ENCODE data around the gene RBM6.
"Not testable (repeated sequence)": the region's sequence is repeated elsewhere in the genome, so short reads cannot be mapped to it uniquely, and the experiment has no call there.

The RBM6 gene

DNA sequence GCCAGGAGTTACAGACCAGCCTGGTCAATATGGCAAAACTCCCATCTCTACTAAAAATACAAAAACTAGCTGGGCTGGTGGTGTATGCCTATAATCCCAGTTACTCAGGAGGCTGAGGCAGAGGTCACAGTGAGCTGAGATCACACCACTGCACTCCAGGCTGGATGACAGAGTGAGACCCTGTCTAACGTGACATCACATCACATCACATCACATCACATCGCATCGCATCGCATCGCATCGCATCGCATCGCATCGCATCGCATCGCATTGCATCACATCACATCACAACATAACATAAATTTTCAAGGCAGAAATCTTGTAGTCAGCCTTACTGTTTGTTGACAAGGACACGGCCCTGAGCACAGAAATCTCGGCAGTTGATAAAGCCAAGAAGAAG lies 44.4 kb downstream of the RBM6 start:
- no peak for DNase-seq

DNA sequence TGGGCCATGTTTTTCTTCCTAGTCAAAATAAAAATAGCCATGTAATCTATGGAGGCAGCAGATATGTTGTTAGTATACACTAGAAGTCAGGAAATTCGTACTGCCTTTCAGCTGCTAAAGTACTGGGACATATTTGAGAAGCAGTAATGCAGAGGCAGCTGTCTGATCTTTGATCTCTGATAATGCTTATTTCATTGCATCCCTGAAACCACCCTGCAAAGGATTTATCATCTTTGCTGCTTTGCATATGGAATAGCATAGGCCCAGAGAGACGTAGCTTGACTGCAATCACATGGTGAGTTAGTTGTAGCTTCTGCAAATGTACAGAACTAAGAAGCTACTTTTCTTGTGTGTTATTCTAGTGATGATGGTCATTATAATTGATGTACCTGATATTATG lies 52.4 kb downstream of the RBM6 start:
- no peak for DNase-seq

DNA sequence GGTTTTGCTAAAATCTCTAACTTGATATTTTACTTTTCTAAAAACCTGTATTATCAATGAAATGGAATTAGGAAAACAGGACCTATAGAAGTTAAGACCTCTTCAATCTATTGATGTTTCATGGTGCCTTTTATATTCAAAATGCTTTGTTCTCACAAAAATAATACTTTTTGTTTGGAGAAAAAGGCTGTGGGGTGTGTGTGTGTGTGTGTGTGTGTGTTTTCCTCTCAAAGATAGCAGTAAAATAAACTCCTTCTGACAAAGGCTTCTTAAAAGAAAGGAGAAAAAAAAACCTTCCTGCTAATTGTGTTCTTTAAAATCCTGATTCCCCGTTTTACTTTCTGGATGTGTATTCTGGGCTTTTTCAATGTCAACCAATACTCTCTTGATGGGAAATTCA lies 54.5 kb downstream of the RBM6 start:
- DNase-seq, result no peak

DNA sequence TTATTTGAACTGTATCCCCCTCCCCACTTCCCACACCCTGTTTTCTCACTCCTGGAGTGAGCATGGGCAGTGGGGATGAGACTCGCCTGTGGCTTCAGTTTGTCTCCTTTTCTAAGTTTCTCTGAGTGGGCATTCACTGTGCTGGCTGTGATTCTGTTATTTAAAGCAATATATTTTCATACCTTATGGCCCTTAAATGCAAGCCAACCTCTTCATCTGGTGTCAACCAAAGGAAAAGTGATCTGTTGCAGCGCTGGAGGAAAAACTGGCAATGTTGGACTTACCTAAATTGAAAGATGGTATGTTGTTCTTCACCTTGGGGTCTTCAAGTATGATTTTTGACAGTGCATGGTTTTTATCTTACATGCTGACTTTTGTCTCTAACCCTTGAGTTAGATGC lies 56.1 kb downstream of the RBM6 start:
- DNase-seq, result no peak

DNA sequence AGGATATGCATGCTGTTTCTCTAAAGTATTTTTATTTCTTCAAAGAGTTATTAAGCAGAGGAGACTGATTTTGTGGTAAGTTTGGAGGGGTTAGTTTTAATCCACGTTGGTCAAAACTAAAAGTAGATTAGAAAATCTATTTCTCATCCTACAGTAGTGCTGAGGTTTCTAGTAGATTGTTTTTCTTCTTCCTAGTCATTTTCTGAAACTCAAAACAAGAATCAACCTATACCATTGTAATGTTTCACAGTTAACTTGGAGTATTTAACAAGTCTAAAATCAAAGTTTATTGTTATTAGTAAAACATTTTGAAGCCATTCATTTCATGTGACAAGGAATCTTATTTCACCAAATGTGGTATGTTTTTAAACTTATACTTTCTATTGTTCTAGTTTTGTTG lies 57.9 kb downstream of the RBM6 start:
- DNase-seq, result no peak

DNA sequence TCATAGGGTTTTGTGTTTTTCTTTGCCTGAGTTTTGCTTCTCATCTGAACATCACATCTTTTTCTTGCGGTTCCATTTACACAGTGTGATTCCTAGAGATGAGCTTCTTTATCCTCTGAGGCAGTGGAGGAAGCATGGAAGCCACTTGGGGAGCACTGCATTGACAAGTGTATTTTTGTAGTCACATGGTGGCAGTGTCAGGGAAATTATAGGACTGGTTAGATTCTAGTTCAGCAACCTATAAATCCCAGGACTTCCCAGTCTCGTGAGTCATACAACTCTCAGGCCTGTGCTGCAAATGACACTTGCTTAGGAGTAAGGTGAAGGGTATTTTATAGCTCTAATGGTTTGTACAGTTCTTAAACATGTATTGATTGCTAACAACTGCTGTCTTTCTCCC lies 58.4 kb downstream of the RBM6 start:
- no peak for DNase-seq

DNA sequence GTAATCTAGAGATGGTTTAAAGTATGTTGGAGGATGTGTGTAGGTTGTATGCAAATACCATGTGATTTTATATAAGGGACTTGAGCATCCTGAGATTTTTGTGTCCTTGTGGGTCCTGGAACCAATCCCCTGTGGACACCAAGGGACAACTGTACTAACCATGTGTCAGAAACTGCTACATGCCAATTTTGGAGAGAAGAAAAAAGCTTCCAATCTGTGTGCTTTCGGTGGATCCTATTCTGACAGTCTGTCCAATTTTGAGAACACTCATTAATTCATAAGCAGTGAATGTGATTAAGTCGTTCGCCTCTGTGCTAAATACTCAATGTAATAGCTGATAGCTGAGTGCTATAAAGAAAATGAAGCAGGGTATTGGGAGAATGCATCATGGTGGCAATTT lies 61.6 kb downstream of the RBM6 start:
- no peak for DNase-seq

DNA sequence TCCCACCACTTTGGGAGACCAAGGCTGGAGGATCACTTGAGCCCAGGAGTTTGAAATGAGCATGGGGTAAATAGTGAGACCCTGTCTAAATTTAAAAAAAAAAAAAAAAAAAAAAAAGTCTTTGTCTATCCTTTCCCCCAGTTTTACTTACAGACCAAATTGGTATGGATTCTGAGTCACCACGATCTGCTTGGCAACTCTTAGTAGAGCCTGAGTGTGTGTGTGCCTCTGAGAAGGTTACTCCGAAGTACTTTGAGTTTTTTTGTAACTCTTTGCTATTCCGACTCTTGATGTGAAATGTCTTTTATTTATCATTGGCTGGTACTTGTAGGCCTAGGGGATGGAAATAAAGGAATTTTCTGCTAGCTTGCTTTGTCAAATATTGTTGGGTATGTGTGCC lies 63.3 kb downstream of the RBM6 start:
- no peak for DNase-seq

DNA sequence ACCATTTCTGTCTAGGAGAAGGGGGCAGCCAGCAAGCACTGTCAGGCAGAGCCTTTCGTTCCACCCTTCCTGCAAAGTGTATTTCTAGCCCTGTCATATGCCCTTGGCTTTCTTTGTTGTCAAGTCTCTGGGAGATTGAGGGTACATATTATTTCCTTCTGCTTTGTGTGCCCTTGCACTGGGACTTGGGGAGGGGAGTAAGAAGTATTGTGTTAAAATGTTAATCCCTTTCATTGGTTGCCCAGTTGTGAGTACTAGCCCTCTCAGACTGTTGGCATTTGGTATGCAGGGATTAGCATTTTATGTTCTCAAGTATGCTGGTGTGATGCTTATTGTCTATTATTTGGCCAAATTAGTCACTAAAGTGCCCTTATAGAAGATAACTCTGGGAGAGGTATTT lies 63.9 kb downstream of the RBM6 start:
- DNase-seq, result no peak

DNA sequence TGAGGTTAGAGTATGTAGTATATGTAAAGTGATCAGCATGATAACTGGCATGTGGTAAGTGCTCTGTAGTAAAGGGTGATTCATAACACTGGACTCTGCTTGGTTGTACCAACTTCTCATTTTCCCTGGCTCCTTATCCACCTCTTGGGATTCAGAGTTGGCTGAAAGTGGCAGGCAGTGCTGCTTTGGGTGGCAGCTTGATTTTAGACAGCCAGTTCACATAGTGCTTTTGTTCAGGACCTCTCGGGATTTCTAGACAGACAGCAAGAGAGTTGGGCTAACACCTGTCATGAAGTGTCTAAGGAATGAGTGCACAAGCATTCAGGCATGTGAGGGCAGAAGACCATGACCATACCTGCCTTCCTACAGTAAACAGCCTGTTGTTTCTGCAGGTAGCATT lies 69.0 kb downstream of the RBM6 start:
- DNase-seq, result no peak

DNA sequence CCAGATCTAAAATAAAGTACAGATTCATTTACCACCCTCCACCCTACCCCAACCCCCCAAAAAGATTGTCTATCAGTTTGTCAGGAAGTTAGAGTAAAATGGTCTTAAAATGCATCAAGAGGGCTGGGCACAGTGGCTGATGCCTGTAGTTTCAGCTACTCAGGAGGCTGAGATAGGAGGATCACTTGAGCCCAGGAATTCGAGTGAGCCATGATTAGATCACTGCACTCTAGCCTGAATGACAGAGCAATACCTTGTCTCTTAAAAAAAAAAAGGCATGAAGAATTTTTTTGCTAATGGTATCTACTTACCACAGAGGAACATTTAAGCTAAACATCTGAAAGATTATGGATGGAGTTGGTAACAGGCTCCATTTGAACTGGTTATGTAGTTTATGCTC lies 71.0 kb downstream of the RBM6 start:
- DNase-seq, result no peak

DNA sequence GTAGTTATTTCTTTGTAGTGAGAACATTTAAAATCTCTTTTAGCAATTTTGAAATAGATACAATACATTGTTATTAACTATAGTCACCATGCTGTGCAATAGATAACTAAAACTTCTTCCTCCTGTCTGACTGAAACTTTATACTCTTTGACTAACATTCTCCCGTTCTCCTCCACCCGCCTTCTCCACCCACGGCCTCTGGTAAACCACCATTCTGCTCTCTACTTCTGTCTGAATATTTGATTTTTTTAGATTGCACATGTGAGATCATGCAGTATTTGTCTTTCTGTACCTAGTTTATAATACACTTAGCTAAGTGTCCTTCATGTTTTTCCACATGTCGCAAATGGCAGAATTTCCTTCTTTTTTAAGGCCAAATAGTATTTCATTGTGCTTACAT lies 76.0 kb downstream of the RBM6 start:
- no peak for DNase-seq

DNA sequence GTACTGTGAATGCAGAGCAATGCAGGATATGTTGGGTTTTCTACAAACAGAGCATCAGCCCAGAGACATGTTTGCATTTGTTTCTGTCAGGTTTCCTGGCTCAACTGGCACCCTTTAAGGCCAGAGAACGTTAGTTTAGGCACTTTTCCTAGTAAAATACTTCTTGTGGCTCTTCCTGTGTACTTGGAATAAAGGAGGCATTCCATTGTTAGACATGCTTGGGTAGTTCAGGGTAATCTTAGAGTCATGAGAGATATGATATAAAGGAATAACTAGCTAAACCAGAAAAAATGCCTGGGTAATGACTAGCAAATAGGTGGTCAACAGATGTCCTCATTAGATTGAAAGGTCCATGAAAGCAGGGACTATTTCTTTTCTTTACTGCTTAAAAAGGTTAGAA lies 88.4 kb downstream of the RBM6 start:
- no peak for DNase-seq

DNA sequence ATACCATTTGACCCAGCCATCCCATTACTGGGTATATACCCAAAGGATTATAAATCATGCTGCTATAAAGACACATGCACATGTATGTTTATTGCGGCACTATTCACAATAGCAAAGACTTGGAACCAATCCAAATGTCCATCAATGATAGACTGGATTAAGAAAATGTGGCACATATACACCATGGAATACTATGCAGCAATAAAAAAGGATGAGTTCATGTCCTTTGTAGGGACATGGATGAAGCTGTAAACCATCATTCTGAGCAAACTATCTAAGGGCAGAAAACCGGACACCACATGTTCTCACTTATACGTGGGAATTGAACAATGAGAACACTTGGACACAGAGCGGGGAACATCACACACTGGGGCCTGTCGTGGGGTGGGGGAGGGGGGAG lies 91.3 kb downstream of the RBM6 start:
- not testable (repeated sequence) for DNase-seq

DNA sequence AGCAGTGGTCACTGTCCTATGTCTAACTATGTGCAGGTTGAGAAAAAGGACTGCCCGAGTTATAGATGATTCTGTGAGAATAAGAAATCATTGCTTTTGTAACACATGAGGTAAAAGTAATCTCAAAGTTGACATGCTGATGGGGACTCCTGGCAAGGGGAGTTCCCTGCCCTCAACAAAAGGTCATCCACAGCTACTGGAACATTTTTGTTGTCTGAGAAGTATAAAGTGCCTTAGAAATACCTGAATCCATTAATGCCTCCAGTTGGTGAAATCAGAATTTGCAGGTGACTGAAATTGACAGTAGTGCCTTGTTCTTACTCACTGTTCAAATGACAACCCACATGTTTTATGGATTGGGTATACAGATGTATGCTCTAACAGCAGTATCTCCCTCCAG lies 105.0 kb downstream of the RBM6 start:
- DNase-seq, result no peak

DNA sequence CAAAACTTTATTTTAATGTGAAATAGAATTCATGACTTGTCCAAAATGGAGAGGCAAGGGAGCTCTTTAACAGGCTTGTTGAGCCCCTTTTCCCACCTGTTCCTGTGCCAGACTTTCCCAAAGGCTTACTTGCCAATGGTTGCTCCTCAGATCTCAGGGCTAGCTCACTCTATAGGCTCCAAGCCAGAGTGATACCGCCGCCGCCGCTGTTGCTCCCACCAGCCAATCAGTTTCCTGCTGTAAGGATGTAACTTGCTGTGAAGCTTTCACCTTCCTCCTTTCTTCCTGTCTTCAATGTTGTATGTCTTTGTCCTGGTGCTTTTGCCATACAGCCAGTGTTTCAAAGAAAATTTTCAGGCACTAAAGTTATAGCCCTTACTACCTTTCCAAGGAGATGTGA lies 107.5 kb downstream of the RBM6 start:
- DNase-seq, result no peak

DNA sequence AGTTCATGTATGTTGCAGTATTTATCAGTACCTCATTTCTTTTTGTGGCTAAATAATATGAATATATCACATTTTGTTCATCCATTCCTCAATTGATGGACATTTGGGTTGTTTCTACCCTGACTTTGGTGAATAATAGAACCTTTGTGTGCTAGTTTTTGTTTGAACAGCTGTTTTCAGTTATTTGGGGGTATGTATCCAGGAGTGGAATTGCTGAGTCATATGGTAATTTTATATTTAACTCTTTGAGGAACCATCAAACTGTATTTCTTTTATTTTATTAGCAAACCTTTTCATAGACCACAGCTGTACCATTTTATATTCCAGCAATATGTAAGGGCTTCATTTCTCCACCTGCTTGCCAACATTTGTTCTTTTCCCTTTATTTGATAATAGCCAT lies 110.4 kb downstream of the RBM6 start:
- peak in 1 of 2 experiments; percentile 3 for DNase-seq

DNA sequence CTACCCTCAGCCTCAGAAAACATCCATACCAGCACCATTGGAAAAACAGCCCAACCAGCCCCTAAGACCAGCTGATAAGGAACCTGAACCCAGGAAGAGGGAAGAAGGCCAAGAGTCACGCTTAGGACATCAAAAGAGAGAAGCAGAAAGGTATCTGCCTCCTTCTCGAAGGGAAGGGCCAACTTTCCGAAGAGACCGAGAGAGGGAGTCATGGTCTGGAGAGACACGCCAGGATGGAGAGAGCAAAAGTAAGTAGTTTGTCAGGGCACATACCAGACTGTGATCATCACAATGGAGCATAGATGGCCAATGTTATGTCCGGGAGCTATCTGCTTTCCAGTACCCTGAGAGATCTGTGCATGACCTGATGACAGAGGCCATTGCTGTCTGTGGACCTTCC lies 117.8 kb downstream of the RBM6 start:
- DNase-seq, result no peak

DNA sequence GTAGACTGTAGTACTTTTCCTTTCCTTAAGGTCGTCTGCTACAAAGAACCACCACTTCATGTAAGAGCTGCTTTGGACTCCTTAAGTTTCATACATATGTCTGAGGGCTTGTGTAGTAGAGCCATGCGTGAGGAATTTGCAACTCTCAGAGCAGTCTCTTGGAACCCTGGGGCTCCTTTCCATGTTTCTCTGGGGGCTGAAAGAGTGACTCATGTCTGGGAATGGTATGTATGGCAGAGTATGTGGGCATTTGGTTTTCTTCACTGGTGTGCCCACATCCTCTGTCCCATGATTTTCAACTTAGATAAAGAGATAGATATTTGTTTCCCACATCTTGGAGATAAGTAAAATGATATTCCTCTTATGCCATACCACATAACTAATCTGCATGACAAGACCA lies 128.2 kb downstream of the RBM6 start:
- no peak for DNase-seq

DNA sequence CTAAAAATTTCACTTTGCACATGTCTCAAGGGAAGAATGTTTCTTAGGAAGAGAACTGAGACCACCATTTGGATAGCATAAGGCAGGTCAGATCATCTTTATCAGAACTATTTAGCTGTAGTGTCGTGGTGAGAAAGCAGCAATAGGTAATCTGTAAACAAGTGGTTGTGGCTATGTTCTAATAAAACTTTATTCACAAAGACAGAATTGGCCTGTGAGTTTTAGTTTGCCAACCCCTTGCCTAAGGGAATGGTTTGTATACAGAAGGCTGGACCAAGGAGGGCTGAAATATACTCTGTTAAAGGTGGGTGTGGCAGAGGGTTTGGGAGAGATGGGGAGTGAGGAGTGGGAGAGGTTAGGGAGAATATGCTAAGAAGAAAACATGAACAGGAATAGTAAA lies 138.1 kb downstream of the RBM6 start:
- DNase-seq, result no peak

DNA sequence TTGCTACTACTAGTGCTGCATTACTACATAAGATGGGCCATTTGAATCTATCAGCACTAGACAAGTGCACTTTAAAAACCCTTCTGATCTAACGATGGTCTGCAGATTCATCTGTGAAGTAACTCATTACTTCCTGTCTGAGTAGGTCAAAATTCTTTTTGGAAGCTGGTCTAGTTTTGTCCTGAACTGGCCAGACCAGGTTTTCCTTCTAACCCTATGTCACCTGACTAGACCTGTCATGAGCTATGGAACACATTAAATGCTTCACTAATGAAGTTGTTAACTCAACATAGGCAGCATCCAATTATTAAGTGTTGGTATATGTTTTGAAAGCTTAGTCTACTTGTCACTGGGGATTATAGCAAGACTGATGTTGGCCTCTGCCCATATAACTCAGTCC lies 138.7 kb downstream of the RBM6 start:
- DNase-seq, result no peak

DNA sequence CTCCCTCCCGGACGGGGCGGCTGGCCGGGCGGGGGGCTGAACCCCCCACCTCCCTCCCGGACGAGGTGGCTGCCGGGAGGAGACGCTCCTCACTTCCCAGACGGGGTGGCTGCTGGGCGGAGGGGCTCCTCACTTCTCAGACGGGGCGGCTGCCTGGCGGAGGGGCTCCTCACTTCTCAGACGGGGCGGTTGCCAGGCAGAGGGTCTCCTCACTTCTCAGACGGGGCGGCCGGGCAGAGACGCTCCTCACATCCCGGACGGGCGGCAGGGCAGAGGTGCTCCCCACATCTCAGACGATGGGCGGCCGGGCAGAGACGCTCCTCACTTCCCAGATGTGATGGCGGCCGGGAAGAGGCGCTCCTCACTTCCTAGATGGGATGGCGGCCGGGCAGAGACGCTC lies 145.0 kb downstream of the RBM6 start:
- not testable (repeated sequence) for DNase-seq

DNA sequence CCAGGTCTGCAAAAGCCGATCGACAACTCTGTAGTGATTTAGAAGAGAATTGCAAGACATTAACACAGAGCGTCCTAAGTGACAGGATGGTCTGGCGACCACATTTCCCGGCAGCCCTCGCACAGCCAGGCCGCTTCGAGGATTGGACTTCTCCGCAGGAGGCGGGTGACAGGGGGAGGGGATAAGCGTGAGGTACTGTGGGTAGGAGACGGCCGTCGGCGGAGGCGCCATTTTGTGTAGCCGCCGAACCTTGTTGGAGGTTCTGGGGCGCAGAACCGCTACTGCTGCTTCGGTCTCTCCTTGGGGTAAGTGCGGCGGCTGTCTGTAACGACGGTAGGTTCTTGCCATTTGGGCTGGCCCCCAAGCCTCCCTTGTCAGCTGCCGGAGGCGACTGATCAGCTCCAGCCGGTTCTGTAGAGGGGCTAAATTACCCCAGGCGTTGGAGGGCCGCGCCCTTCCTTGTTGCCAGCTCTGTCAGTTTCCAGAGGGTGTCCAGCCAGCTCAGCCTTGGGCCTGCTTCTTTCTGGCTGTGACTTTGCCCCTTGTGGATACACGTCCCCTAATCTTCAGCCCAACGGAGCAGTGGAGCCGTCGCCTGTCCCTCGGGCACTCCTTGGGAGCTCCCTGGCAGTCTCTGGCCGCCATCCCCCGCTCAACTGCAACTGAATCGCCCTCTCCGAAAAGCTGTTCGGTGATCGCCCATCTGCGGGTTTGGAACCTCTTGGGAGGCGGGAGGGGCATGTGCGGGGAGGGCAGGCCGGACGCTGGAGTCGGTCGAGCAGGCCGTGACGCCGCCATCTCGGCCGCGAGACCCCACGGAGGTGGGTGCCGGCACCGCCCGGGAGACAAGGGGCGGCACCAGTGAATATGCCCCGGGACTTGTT lies 149.0 kb downstream of the RBM6 start, which contains the start of gene RBM5:
TSS of gene RBM5 (plus strand) at position 195 of the 884 bp plus-strand sequence. CDS start 1,516 bp downstream, outside the sequence.
- peak; percentile 78 to 90 for DNase-seq

DNA sequence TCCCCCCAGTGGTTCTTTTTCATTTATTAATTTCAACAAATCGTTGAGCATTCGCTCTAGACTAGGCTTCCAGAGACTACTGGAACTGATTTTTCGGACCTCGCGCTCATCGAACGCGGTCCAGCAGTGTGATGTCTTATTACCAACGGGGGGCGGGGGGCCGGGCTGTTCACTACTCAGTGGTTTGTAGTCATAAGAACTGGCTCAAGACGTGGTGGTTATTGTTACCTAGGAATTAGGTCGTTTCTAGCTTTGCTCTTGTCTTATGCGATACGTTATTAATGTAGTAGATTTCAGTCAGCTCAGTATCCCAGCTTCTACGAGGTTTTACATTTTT lies 149.6 kb downstream of the RBM6 start:
- no peak for DNase-seq

DNA sequence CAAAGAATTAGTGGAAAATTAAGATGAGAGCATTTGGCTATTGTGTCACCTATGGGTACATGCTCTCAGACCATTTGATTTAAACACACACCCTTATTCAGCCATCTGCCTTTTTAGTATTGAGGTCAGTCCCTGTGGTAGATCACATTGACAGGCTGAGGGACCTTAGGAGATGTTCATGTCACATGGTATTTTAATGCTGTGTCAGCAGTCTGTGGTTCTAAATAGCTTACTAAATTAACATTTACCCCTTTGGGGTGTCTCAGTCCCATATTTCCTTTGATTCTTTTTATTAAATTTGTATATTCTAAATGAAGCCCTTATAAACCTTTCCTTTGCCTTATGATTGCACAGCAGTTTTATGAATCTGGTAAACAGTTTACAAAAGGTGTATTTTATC lies 151.0 kb downstream of the RBM6 start:
- DNase-seq, result no peak

Measured in NCI-H2081 (cell line).